Stimulated activated CD8-positive, alpha-beta memory T cell treated with anti-CD3 and anti-CD28 coated beads, Interleukin-12 subunit alpha, Interleukin-12 subunit beta, amount 100 ng/mL, for 1 hour (primary cell): ENCODE data around the gene MVK.
"Not testable (repeated sequence)": the region's sequence is repeated elsewhere in the genome, so short reads cannot be mapped to it uniquely, and the experiment has no call there.

Source experiments
- DNase-seq: peaks from one replicate; pipeline ENCODE4 v3.0.0-alpha.2; 2020; ENCODE audit warnings: low read depth

MVK gene

GRCh38 chr12:109591041-109591440 is 17.4 kb downstream of the MVK start:
- DNase-seq, result no peak

- no peak for DNase-seq
These were observed 18.8 kb downstream of the MVK start for GRCh38 chr12:109592195-109592904.

- DNase-seq, result no peak
These were observed 19.3 kb downstream of the MVK start for GRCh38 chr12:109592905-109593272.

GRCh38 chr12:109594556-109595317 is 21.1 kb downstream of the MVK start:
- no peak for DNase-seq

GRCh38 chr12:109595321-109595902 is 21.8 kb downstream of the MVK start:
- no peak for DNase-seq

- DNase-seq, result no peak
These were observed 23.0 kb downstream of the MVK start for GRCh38 chr12:109596418-109597244.

DNA sequence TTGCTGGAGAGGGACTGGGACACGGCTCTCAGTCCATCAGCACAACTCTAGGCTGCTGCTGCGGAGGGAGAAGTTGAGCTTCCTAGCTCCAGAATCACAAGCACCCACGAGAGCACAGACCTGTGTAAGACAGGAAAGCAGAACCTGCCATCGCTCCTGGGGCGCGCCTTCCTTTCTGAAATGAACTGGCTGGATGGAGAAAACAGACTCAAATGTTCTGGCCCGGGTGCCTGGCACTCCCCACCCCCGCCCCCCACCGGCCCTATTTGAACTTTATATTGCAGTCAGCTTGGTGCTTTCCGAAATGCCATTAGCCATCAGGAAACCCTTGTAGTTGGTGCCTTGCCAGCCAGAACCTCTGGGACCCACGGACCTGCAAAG is 23.8 kb downstream of the MVK start:
- no peak for DNase-seq

DNA sequence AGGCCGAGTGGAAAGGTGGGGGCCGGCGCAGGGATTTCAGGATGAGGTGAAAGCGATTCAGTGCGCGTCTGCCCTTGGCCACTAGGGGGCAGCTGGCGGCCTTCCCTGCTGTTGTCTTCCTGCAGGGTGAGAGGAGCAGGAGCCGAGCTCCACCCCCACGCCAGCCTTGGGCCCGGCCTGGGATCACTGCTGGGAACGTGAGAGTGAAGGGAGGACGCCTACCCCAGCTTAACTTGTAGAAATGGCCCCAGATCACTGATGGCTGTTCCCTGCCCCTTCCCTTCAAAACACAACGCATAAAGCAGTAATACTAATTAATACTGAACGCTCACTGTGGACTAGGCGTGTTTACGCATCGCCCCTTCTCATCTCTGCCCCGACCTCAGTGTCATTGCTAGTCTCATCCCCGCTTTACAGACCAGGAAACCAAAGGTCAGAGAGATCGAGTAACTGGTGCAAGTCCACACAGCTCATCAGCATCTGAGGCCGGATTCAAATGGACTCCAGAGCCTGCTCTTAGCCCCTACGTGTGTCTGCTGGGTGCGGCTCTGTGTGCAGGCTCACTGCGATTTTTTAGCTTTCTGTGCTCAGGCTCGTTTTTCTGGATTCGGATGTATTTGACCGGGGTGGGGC is 24.3 kb downstream of the MVK start:
- DNase-seq, result peak; percentile 38

- DNase-seq, result no peak
These were observed 24.8 kb downstream of the MVK start for GRCh38 chr12:109598428-109598854.

DNA sequence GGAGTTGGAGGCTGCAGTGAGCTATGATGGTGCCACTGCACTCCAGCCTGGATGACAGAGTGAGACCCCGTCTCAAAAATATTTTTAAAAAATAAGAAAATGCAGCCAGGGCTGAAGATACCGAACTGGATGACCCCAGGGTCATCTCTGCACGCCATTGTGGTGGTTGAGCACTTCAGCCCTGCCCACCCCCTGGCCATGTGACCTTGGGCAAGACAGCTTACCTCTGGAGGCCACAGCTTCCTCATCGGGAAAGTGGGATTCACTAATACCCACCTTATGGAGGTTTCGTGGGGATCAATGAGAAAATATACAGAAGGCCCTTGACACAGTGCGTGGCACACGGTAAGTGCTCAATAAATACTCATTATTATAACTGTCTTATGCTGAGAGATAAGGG is 25.5 kb downstream of the MVK start:
- DNase-seq, result no peak

- DNase-seq, result no peak
These were observed 26.9 kb downstream of the MVK start for GRCh38 chr12:109600481-109600880.

DNA sequence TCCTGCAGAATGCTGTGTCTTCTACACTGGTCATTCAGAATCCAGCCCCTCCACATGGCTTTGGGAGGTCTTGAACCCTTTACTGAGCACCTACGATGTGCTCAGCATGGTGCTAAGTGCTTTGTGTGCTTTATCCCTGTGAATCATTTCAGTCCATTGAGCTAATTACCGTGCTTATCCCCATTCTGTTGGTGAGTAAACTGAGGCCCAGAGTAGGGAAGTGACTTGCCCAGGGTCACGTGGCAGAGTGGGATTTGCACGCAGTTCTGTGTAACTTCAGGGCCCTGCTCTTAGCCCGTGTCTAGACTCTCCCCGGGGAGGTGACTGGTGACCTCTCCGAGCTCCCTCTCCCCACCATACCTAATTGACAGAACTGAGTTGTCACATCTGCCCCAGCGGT is 27.4 kb downstream of the MVK start:
- no peak for DNase-seq

DNA sequence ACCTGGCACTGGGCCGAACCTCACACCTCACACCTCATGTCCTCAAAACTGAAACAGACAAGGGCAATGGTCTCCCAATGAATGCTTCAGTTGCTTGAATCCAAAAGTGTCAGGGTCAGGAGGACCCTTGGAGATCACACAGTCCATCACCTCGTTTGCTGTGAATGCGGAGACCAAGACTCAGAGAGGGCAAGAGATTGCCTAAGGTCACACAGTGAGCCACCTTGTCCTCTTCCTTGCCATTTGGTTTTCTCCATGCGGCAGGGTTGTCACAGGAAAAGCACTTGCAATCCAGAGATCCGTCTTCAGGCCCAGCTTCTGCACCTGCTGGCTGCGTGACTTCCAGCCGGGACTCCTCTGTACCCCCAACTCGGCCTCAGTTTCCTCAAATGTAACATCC is 28.0 kb downstream of the MVK start:
- no peak for DNase-seq

DNA sequence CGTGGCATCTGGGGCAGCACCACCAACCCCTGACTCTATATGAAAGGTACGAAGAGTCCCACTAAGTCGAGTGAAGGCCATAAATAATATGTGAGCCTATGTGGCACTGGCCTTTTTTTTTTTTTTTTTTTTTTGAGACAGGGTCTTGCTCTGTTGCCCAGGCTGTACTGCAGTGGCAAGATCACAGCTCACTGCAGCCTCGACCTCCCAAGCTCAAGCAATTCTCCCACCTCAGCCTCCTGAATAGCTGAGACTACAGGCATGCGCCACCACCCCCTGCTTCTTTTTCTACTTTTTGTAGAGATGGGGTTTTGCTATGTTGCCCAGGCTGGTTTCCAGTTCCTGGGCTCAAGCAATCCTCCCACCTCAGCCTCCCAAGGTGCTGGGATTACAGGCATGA is 28.5 kb downstream of the MVK start:
- not testable (repeated sequence) for DNase-seq

- DNase-seq, result no peak
These were observed 30.6 kb downstream of the MVK start for GRCh38 chr12:109604132-109604585.

DNA sequence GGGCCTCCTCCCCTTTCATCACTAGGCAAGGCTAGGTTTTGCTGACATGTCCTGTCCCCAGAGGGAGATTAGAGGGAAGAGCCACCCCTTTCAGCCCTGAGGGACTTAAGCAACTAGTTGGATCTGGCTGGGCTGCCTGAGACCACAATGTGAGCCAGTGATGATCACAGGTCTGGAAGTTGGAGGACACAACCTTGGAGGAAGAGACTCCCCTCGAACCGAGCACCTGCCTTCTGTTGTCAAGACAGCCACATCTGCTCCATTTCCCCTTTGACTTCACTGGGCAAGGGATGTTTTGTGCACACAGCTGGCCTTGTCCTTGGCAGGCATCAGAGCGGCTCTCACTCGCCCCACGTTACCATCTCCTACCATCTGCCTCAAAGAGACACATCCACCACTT is 31.4 kb downstream of the MVK start:
- DNase-seq, result no peak

- DNase-seq, result no peak
These were observed 32.1 kb downstream of the MVK start for GRCh38 chr12:109605599-109606228.

DNA sequence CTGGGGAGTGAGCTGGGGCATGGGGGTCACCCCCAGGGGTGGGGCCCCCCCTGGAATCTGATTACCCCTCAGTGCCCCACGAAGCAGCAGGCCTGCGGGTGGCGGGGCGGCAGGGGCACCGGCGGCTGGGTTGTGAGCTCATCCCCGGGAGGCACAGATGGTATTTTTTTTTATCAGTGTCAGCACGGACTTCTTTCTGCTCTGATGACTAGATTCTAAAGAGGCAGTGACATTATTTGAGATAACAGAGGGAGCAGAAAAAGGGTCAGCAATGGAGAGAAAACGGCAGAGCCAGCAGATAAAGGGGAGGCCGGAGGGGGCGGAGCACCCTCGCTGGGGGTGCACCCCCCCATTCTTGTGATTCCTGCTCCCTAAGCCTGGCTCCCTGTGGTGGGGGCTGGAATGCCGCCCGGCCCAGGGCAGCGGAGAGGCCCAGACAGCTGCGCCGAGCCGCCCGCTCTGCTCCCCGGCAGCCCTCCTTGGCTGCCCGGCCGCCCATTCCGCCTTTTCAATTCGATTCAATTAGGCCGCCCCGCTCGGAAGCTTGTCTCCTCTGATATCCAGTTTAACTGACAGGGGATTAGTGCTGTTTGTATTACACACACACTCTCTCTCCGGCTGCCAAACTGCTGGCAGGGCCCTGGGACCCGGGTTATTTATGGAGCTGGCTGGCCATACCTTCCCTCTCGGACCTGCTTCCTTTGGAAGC is 32.9 kb downstream of the MVK start:
- no peak for DNase-seq

DNA sequence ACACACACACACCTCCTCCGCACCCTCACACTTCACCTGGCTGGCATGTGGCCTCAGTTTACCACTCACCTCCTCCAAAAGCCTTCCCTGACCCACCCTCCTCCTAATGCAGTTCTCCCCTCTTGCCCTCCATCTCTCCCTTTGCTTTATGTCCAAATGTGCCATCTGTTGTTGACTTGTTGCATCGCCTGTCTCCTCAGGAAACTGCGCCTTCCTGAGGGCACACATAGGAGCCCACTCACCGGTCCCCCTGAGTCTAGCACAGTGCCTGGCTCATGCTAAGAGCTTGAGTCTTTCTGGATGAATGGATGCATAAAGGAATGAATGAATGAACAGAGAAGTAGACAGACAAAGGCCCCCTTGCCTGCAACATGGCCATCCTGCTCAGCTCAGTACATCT is 34.0 kb downstream of the MVK start:
- DNase-seq, result no peak

GRCh38 chr12:109608270-109608669 is 34.7 kb downstream of the MVK start:
- DNase-seq, result no peak

- no peak for DNase-seq
These were observed 35.2 kb downstream of the MVK start for GRCh38 chr12:109608793-109609192.
